HG03460 (cell line): ENCODE results near the gene CASP1.
A peak's percentile ranks its signal among the peaks of the same experiment; 100 is the strongest.
"Not testable (repeated sequence)": the region's sequence is repeated elsewhere in the genome, so short reads cannot be mapped to it uniquely, and the experiment has no call there.

Experiments used
- ATAC-seq: cut with Tn5 transposase; IDR thresholded peaks from one replicate; pipeline ENCODE4 v1.9.1; 2021; ENCODE audit not compliant: unreplicated experiment

Gene CASP1

GRCh38 chr11:105034813-105035620 lies at the start of gene CASP1:
TSS of gene CASP1 (minus strand) at chr11:105035144. CDS start at chr11:105035113, 31 bp downstream.
- ATAC-seq: peak; percentile 93

GRCh38 chr11:105081412-105082150 lies 46.6 kb upstream of the CASP1 start:
- ATAC-seq: no peak

- ATAC-seq: not testable (repeated sequence)
Measured at GRCh38 chr11:105080171-105080906, 45.4 kb upstream of the CASP1 start.

GRCh38 chr11:105078283-105078682 lies 43.3 kb upstream of the CASP1 start:
- no peak for ATAC-seq

- ATAC-seq: not testable (repeated sequence)
Measured at GRCh38 chr11:105077141-105077790, 42.3 kb upstream of the CASP1 start.

GRCh38 chr11:105074166-105074530 lies 39.2 kb upstream of the CASP1 start:
- ATAC-seq: no peak

GRCh38 chr11:105073456-105074165 lies 38.7 kb upstream of the CASP1 start:
- ATAC-seq: no peak

- not testable (repeated sequence) for ATAC-seq
Measured at GRCh38 chr11:105072080-105072479, 37.1 kb upstream of the CASP1 start.

- no peak for ATAC-seq
Measured at GRCh38 chr11:105071089-105071732, 36.3 kb upstream of the CASP1 start.

GRCh38 chr11:105070306-105070705 lies 35.4 kb upstream of the CASP1 start:
- ATAC-seq: no peak

GRCh38 chr11:105069749-105070148 lies 34.8 kb upstream of the CASP1 start:
- ATAC-seq: not testable (repeated sequence)

- ATAC-seq: not testable (repeated sequence)
Measured at GRCh38 chr11:105063245-105063941, 28.4 kb upstream of the CASP1 start.

GRCh38 chr11:105057432-105057831 lies 22.5 kb upstream of the CASP1 start:
- ATAC-seq: no peak

GRCh38 chr11:105056446-105056845 lies 21.5 kb upstream of the CASP1 start:
- no peak for ATAC-seq

GRCh38 chr11:105054723-105055493 lies 20.0 kb upstream of the CASP1 start:
- no peak for ATAC-seq

GRCh38 chr11:105052487-105052886 lies 17.5 kb upstream of the CASP1 start:
- ATAC-seq: no peak

- ATAC-seq: no peak
Measured at GRCh38 chr11:105051559-105051958, 16.6 kb upstream of the CASP1 start.

GRCh38 chr11:105049481-105049880 lies 14.5 kb upstream of the CASP1 start:
- ATAC-seq: no peak
